Measurements from ENCODE around the gene EFHD2. TPM values are rescaled to one million over a fixed set of nuclear protein-coding genes. Genes with fewer than 3 reads are reported as not detected.

Gene EFHD2
- total RNA-seq, 1 donor from 2014 or later: 12.5 TPM

Other genes with a start within 250 kb of the EFHD2 start
- gene FHAD1, start 162.7 kb upstream of the EFHD2 start, total RNA-seq: 2.1 TPM
- not detected for gene CTRC, start 28.6 kb downstream of the EFHD2 start, total RNA-seq
- not detected for gene CELA2A, start 46.8 kb downstream of the EFHD2 start, total RNA-seq
- 1.6 TPM for gene CELA2B, start 66.2 kb downstream of the EFHD2 start, total RNA-seq
- 9.9 TPM for gene CASP9, start 114.3 kb downstream of the EFHD2 start, total RNA-seq
- 16.7 TPM for gene DNAJC16, start 117.0 kb downstream of the EFHD2 start, total RNA-seq
- gene AGMAT, start 175.2 kb downstream of the EFHD2 start, total RNA-seq: 4.2 TPM
- 30.8 TPM for gene DDI2, start 207.6 kb downstream of the EFHD2 start, total RNA-seq

Data from skeletal muscle tissue (tissue), 1 donor.